Caco-2 (cell line): Measurements from ENCODE around the gene LRP3. TPM values are rescaled to one million over a fixed set of nuclear protein-coding genes. Genes with fewer than 3 reads are reported as not detected.

Experiments used
- BruUV-seq: library from RNA; stranded (reverse); fragments of 400-500 nt; replicated peaks from 2 replicates; lab custom pipeline; 2021; lab: Mats Ljungman, UMichigan
- CTCF ChIA-PET: fragments of 300-600 bp; sonication (Branson Sonifier 250); formaldehyde crosslinking; loops from one replicate; lab custom pipeline; 2022; ENCODE audit warnings: antibody characterized with exemption; lab: Charles Lee
- POLR2A ChIA-PET: fragments of 300-600 bp; sonication (Branson Sonifier 250); formaldehyde crosslinking; loops from one replicate; lab custom pipeline; 2022; ENCODE audit warnings: antibody characterized with exemption; lab: Charles Lee
- DNase-seq, 2 experiments: peaks; one replicate each; pipeline versions ENCODE4 v3.0.0 to v3.0.0-alpha.2; 2020 to 2022
- H3K27me3 ChIP-seq: replicated peaks from 2 replicates; pipeline ENCODE4 v1.6.0; 2011; ENCODE audit warnings: low read length; ENCODE audit not compliant: control insufficient read depth, insufficient read depth
- H3K36me3 ChIP-seq: 2 replicates; pipeline ENCODE4 v1.5.1; 2011; ENCODE audit warnings: low read length; ENCODE audit not compliant: control insufficient read depth, insufficient read depth
- H3K4me1 ChIP-seq: fragments of 250-450 bp; sonication (Bioruptor Pico); 2 replicates; pipeline ENCODE4 v1.5.1; 2020; ENCODE audit warnings: mild to moderate bottlenecking
- H3K4me3 ChIP-seq: 2 replicates; pipeline ENCODE4 v1.5.1; 2011; ENCODE audit warnings: low read depth, mild to moderate bottlenecking, control low read depth, low read length
- H3K9me3 ChIP-seq: fragments of 250-450 bp; sonication (Bioruptor Pico); 2 replicates; pipeline ENCODE4 v1.5.1; 2020; ENCODE audit warnings: mild to moderate bottlenecking, moderate library complexity
- H3K27ac Mint-ChIP-seq: one replicate; pipeline ENCODE4 v1.8.0; 2022; ENCODE audit warnings: mixed read lengths; ENCODE audit not compliant: unreplicated experiment
- H3K27me3 Mint-ChIP-seq: one replicate; pipeline ENCODE4 v1.8.0; 2022; ENCODE audit warnings: mixed read lengths; ENCODE audit not compliant: insufficient read depth, unreplicated experiment
- H3K36me3 Mint-ChIP-seq: one replicate; pipeline ENCODE4 v1.8.0; 2022; ENCODE audit warnings: mild to moderate bottlenecking, mixed read lengths; ENCODE audit not compliant: insufficient read depth, unreplicated experiment
- H3K4me1 Mint-ChIP-seq: one replicate; pipeline ENCODE4 v1.8.0; 2022; ENCODE audit warnings: low read depth, mixed read lengths; ENCODE audit not compliant: unreplicated experiment
- H3K4me3 Mint-ChIP-seq: one replicate; pipeline ENCODE4 v1.8.0; 2022; ENCODE audit warnings: mild to moderate bottlenecking, moderate library complexity, mixed read lengths; ENCODE audit not compliant: unreplicated experiment
- H3K9me3 Mint-ChIP-seq: one replicate; pipeline ENCODE4 v1.8.0; 2022; ENCODE audit warnings: mixed read lengths; ENCODE audit not compliant: unreplicated experiment
- intact Hi-C: fragments of 100-400 bp; cut with micrococcal nuclease; formaldehyde crosslinking; loops from one replicate; pipeline ENCODE4 v1.10.0; 2022; ENCODE audit not compliant: unreplicated experiment
- total RNA-seq: library from RNA; stranded (reverse); gene quantifications from 2 replicates; pipeline ENCODE4 v1.2.3, GENCODE V29; 2022
- TF ChIP-seq, protein P1 (sequence below), 2 experiments: fragments of 200-600 bp in 1 of 2; IDR thresholded peaks; 1 replicate in 1 of 2; 2 replicates in 1 of 2; pipeline versions ENCODE4 v1.5.1 to v1.8.0; 2011 to 2022; ENCODE audit warnings: antibody characterized with exemption in 1 of 2, control low read depth in 1 of 2, inconsistent platforms in 1 of 2, low read depth in 1 of 2, low read length in 1 of 2, mild to moderate bottlenecking in 1 of 2, moderate library complexity in 1 of 2; ENCODE audit not compliant: insufficient read depth in 1 of 2, severe bottlenecking in 1 of 2, unreplicated experiment in 1 of 2

Gene LRP3
- total RNA-seq, 1 experiment from 2014 or later, result 22.8 TPM

DNA sequence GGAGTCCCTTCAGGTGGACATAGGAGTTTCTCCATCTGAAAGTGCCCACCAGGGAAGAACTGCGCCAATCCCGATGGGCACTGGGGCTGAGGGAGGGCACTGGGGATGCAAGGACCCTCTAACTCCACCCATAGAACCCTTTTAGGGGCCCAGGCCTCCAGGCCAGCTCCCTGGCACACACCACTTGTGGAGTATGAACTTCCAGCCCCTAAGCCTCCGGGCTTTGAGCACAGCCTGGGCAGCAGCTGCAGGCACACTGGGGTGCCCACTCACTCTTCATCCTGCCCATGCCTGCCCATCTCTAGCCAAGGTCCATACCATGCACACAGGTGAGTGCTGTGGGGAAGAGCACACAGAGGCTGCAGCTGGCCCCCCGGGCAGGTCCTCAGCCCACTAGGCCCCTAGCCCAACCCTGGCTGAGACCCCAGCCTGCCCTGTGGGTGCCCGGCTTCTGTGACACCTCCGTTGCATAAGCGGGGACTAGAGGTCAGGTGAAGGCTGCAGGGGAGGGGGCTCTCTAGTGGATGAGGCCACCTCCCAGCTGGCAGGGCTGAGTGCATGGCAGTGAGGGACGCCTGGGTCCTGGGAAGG is 46.1 kb downstream of the LRP3 start:
- ChIA-PET POLR2A (no interaction called here), CTCF (interaction anchor here (0.6 to 0.9 kb wide), 3 partner anchors 163 to 215 kb away, joined by 3 to 5 read pairs (median 4); no protein-coding TSS in a partner anchor)
- TF ChIP-seq, protein P1, sequence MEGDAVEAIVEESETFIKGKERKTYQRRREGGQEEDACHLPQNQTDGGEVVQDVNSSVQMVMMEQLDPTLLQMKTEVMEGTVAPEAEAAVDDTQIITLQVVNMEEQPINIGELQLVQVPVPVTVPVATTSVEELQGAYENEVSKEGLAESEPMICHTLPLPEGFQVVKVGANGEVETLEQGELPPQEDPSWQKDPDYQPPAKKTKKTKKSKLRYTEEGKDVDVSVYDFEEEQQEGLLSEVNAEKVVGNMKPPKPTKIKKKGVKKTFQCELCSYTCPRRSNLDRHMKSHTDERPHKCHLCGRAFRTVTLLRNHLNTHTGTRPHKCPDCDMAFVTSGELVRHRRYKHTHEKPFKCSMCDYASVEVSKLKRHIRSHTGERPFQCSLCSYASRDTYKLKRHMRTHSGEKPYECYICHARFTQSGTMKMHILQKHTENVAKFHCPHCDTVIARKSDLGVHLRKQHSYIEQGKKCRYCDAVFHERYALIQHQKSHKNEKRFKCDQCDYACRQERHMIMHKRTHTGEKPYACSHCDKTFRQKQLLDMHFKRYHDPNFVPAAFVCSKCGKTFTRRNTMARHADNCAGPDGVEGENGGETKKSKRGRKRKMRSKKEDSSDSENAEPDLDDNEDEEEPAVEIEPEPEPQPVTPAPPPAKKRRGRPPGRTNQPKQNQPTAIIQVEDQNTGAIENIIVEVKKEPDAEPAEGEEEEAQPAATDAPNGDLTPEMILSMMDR (IDR thresholded peaks at IDR 0.05; ENCODE audit: insufficient read depth in 1 of 2, low read depth in 1 of 2, low read length in 1 of 2, severe bottlenecking in 1 of 2, unreplicated experiment in 1 of 2), result no peak
- peaks cover 6% of the 10 kb centered on the region for H3K4me1 Mint-ChIP-seq
- no peak overlapping the region for H3K27ac Mint-ChIP-seq
- no peaks in the 10 kb centered on the region for H3K9me3 Mint-ChIP-seq
- peaks cover 15% of the 10 kb centered on the region; the same call in 1 of the 2 replicates for H3K4me1 ChIP-seq
- H3K36me3 ChIP-seq, result no peaks in the 10 kb centered on the region
- no peaks in the 10 kb centered on the region for H3K36me3 Mint-ChIP-seq
- H3K9me3 ChIP-seq, result no peaks in the 10 kb centered on the region
- intact Hi-C loops, result loop anchor here (2.0 to 5.0 kb wide), 2 partner anchors 37 to 63 kb away; partner anchors contain the start of gene CEBPA
- no peak overlapping the region for H3K4me3 ChIP-seq
- H3K27me3 Mint-ChIP-seq, result no peaks in the 10 kb centered on the region
- no peaks in the 10 kb centered on the region for H3K27me3 ChIP-seq
- no peak overlapping the region for H3K4me3 Mint-ChIP-seq
- BruUV-seq, result no TSS peak
- DNase-seq, result no peak

GRCh38 chr19:33241091-33241529 is 47.0 kb downstream of the LRP3 start:
- POLR2A ChIA-PET, result no interaction called here

DNA sequence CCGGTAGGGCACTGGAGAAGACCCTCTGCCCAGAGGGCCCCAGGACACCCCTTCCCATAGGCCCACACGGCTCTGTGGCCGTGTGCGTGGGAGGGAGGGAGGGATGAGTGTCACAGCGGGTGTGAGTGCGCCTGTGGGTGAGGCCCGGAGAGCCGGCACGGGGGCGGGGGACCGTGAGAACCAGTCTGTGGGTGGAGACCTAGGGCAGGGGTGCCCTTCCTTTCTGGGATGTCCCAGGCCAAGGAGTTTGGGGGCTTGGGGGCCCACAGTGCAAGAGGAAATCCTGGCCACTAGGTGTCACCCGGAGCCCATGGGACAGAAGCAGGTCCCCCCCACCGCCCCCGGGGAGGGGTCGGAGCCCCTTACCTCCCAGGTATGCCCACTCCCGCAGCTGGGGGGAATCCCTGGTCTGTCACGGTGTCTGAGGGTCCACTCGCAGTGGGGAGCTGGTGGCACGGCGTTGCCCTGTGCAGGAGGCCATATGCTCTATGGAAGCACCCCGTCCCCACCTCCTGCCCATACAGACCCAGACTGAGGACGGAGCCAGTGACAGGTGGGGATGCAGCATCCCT is 47.5 kb downstream of the LRP3 start:
- intact Hi-C loops, result loop anchor here (1.0 to 5.0 kb wide), 3 partner anchors 36 to 162 kb away; partner anchors contain the start of gene CEBPA
- Mint-ChIP-seq H3K27ac (no peak overlapping the region), H3K9me3 (no peaks in the 10 kb centered on the region), H3K4me3 (no peak overlapping the region), H3K27me3 (no peaks in the 10 kb centered on the region), H3K36me3 (no peaks in the 10 kb centered on the region), H3K4me1 (peaks cover 6% of the 10 kb centered on the region)
- ChIA-PET CTCF (interaction anchor here (0.6 to 1.2 kb wide), 6 partner anchors 43 to 189 kb away, joined by 3 to 8 read pairs (median 4); partner anchors contain the start of gene CEBPA), POLR2A (interaction anchor here (0.9 kb wide), 1 partner anchor 162 kb away, joined by 3 read pairs; no protein-coding TSS in a partner anchor)
- Histone ChIP-seq H3K9me3 (peaks cover 7% of the 10 kb centered on the region; the same call in 1 of the 2 replicates), H3K36me3 (no peaks in the 10 kb centered on the region), H3K27me3 (no peaks in the 10 kb centered on the region), H3K4me1 (peaks cover 11% of the 10 kb centered on the region; the same call in 1 of the 2 replicates), H3K4me3 (no peak overlapping the region)
- peak in 1 of 2 experiments; percentile 60 for DNase-seq
- TF ChIP-seq, protein P1 (IDR thresholded peaks at IDR 0.05; ENCODE audit: insufficient read depth in 1 of 2, low read depth in 1 of 2, low read length in 1 of 2, severe bottlenecking in 1 of 2, unreplicated experiment in 1 of 2), result peak; percentile 77 to 94
- no TSS peak for BruUV-seq

More at GRCh38 chr19:33241091-33241529, 47.0 kb downstream of the LRP3 start:
- H3K27me3 Mint-ChIP-seq, result no peaks in the 10 kb centered on the region
- H3K4me1 ChIP-seq, result peaks cover 11% of the 10 kb centered on the region; the same call in 1 of the 2 replicates
- intact Hi-C loops, result loop anchor here (1.0 to 5.0 kb wide), 3 partner anchors 36 to 162 kb away; partner anchors contain the start of gene CEBPA
- TF ChIP-seq, protein P1 (IDR thresholded peaks at IDR 0.05; ENCODE audit: insufficient read depth in 1 of 2, low read depth in 1 of 2, low read length in 1 of 2, severe bottlenecking in 1 of 2, unreplicated experiment in 1 of 2), result no peak
- DNase-seq, result peak in 1 of 2 experiments; percentile 26
- H3K27ac Mint-ChIP-seq, result no peak overlapping the region
- CTCF ChIA-PET, result interaction anchor here (0.6 to 1.0 kb wide), 4 partner anchors 44 to 190 kb away, joined by 3 to 8 read pairs (median 4); no protein-coding TSS in a partner anchor
- no peaks in the 10 kb centered on the region for H3K36me3 ChIP-seq
- H3K9me3 ChIP-seq, result peaks cover 6% of the 10 kb centered on the region; the same call in 1 of the 2 replicates
- H3K4me1 Mint-ChIP-seq, result peaks cover 6% of the 10 kb centered on the region
- H3K36me3 Mint-ChIP-seq, result no peaks in the 10 kb centered on the region
- no peaks in the 10 kb centered on the region for H3K27me3 ChIP-seq
- H3K9me3 Mint-ChIP-seq, result no peaks in the 10 kb centered on the region
- no peak overlapping the region for H3K4me3 ChIP-seq
- no TSS peak for BruUV-seq
- H3K4me3 Mint-ChIP-seq, result no peak overlapping the region
